Adrenal gland (tissue), 12 donors: ENCODE measurements around the gene PCDHB10. TPM values are rescaled to one million over a fixed set of nuclear protein-coding genes. Genes with fewer than 3 reads are reported as not detected.
A peak's percentile ranks its signal among the peaks of the same experiment; 100 is the strongest.
"Not testable (repeated sequence)": the region's sequence is repeated elsewhere in the genome, so short reads cannot be mapped to it uniquely, and the experiment has no call there.

Experiments used
- DNase-seq, 7 donors: peaks; one replicate each; pipeline ENCODE4 v3.0.0-alpha.2; 2019 to 2020
- H3K27ac ChIP-seq, 5 donors: fragments of 200-600 bp; sonication (generic) in 4 of 5; 1 replicate in 3 of 5; 2 replicates in 2 of 5; pipeline versions ENCODE4 v1.5.1 to v1.8.0; 2016 to 2020; ENCODE audit warnings: mild to moderate bottlenecking in 1 of 5
- H3K27me3 ChIP-seq: fragments of 200-600 bp; 2 replicates; pipeline ENCODE4 v1.8.0; 2021
- H3K36me3 ChIP-seq, 2 donors: fragments of 200-600 bp; replicated peaks in 1 of 2; 1 replicate in 1 of 2; 2 replicates in 1 of 2; pipeline versions ENCODE4 v1.5.1 to v1.8.0; 2018 to 2022
- H3K4me1 ChIP-seq, 2 donors: fragments of 200-600 bp; replicated peaks in 1 of 2; 1 replicate in 1 of 2; 2 replicates in 1 of 2; pipeline versions ENCODE4 v1.5.1 to v1.8.0; 2018 to 2021
- H3K4me3 ChIP-seq, 4 donors: fragments of 200-600 bp; sonication (generic) in 3 of 4; one replicate each; pipeline ENCODE4 v1.5.1; 2016 to 2018
- H3K9me3 ChIP-seq, 3 donors: fragments of 200-600 bp; sonication (generic) in 1 of 3; replicated peaks in 1 of 3; 1 replicate in 2 of 3; 2 replicates in 1 of 3; pipeline versions ENCODE4 v1.5.1 to v1.8.0; 2016 to 2021
- CTCF ChIP-seq, 6 experiments: fragments of 450-650 bp in 4 of 6; fragments of 200-600 bp in 2 of 6; sonication (generic) in 1 of 6; IDR thresholded peaks; 1 replicate in 5 of 6; 2 replicates in 1 of 6; pipeline versions ENCODE4 v1.5.1 to v1.8.0; 2016 to 2021; ENCODE audit warnings: antibody characterized with exemption in 6 of 6, mild to moderate bottlenecking in 2 of 6, moderate library complexity in 1 of 6
- POLR2A ChIP-seq, 2 donors: fragments of 450-650 bp; IDR thresholded peaks; one replicate each; pipeline ENCODE4 v1.6.1; 2017; ENCODE audit warnings: antibody characterized with exemption in 2 of 2, mild to moderate bottlenecking in 2 of 2, moderate library complexity in 1 of 2
- WGBS, 4 donors: extraction: QIAGEN DNeasy Blood & Tissue Kit in 2 of 4; methylation state at CpG; one replicate each; pipeline versions ENCODE4 v1.1.5 to v1.1.7; 2013 to 2017; 5-methylcytosine and 5-hydroxymethylcytosine counted together
- intact Hi-C, 2 donors: fragments of 100-400 bp; cut with DNase I; formaldehyde crosslinking; loops; one replicate each; pipeline versions ENCODE4 v1.14.1 to v1.15.0; 2022 to 2023
- polyA plus RNA-seq, 3 donors: library from polyadenylated mRNA; stranded (reverse); fragments of 200-250 nt in 2 of 3; fragments of 350-450 nt in 1 of 3; fragmentation: Illumina TruSeq in 1 of 3; extraction: RNeasy Lipid Tissue Mini Kit (QIAGEN cat#74804) in 1 of 3; gene quantifications; one replicate each; pipeline ENCODE4 v1.2.3, GENCODE V29; 2013 to 2014
- total RNA-seq, 9 donors: library from RNA; depleted of rRNA in 4 of 9; stranded (reverse); fragments of >200 nt in 4 of 9; fragments of 120-200 nt in 1 of 9; fragmentation: NEBNext Ultra II Directional in 1 of 9; extraction: Animal tissue kit (Norgen Biotek cat#: 25700) in 1 of 9; gene quantifications; one replicate each; pipeline versions ENCODE4 v1.1.0 to v1.2.4, GENCODE V29; 2013 to 2023
- donor health status: healthy with polysubstance abuse.
- donor health status: Bipolar disorder and iron deficiency.
- donor health status: DM: yes; HTN: yes; CAD: no.
- donor health status: DM: no; HTN: no; CAD: no.
- donor health status: DM: no; HTN: no; CAD: no.
- donor health status: DM: yes; HTN: yes; CAD: no.

Gene PCDHB10
- total and polyA plus RNA-seq, 12 donors, result 0.18 to 3.0 (median 0.85) TPM

- Histone ChIP-seq H3K4me3 (no peak overlapping the region), H3K27ac (no peak overlapping the region), H3K9me3 (peaks cover 0 to 12% (median 5%) of the 10 kb centered on the region in 3 donors), H3K4me1 (no peaks in the 10 kb centered on the region), H3K27me3 (peaks cover 9% of the 10 kb centered on the region), H3K36me3 (no peaks in the 10 kb centered on the region)
- WGBS, 4 donors, result 47 to 60% (median 57%) methylated on average over 1 of the region's 1 CpG
- no peak for DNase-seq
- intact Hi-C loops, result no loop called here
- TF ChIP-seq POLR2A (IDR thresholded peaks at IDR 0.05) (no peak), CTCF (IDR thresholded peaks at IDR 0.05) (no peak)
Measured at GRCh38 chr5:141175933-141176332, 16.2 kb upstream of the PCDHB10 start.

DNA sequence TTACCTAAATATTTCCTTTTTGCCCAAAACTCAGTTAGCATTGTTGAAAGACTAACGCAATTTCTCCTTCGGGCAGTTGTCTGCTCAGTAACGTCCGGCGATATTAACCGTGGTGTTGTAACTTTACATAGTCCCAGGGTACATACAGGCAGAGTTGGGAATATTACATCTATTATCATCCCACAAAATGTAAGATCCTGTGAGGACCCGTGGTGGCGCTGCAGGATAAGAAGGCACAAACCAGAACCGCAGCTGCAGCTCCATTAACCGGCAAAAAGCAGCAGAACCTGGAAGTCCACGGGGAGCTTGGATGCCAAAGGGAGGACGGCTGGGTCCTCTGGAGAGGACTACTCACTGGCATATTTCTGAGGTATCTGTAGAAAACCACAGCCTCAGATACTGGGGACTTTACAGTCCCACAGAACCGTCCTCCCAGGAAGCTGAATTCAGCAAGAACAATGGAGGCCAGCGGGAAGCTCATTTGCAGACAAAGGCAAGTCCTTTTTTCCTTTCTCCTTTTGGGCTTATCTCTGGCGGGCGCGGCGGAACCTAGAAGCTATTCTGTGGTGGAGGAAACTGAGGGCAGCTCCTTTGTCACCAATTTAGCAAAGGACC lies 14.5 kb upstream of the PCDHB10 start, which contains the start of gene PCDHB8:
TSS of gene PCDHB8 (plus strand) at position 214 of the 615 bp plus-strand sequence. CDS start at position 459, 245 bp downstream.
- H3K4me1 ChIP-seq, H3K27ac ChIP-seq, H3K4me3 ChIP-seq, intact Hi-C loops, DNase-seq, H3K36me3 ChIP-seq, H3K27me3 ChIP-seq: not testable (repeated sequence)
- peaks cover 0 to 12% (median 5%) of the 10 kb centered on the region in 3 donors for H3K9me3 ChIP-seq
- 22 to 35% (median 27%) methylated on average over 13 to 18 of the region's 18 CpGs for WGBS, 4 donors

GRCh38 chr5:141179371-141179770 lies 12.8 kb upstream of the PCDHB10 start:
- intact Hi-C loops, H3K27me3 ChIP-seq: not testable (repeated sequence)
- peaks cover 0 to 12% (median 5%) of the 10 kb centered on the region in 3 donors for H3K9me3 ChIP-seq

DNA sequence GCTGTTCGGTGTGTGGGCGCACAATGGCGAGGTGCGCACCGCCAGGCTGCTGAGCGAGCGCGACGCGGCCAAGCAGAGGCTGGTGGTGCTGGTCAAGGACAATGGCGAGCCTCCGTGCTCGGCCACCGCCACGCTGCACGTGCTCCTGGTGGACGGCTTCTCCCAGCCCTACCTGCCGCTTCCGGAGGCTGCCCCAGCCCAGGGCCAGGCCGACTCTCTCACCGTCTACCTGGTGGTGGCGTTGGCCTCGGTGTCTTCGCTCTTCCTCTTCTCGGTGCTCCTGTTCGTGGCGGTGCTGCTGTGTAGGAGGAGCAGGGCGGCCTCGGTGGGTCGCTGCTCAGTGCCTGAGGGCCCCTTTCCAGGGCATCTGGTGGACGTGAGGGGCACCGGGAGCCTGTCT lies 12.3 kb upstream of the PCDHB10 start:
- H3K27me3 ChIP-seq, H3K27ac ChIP-seq, intact Hi-C loops, H3K4me3 ChIP-seq, H3K36me3 ChIP-seq, H3K4me1 ChIP-seq, DNase-seq: not testable (repeated sequence)
- WGBS, 4 donors, result 20 to 62% (median 25%) methylated on average over 13 to 32 of the region's 32 CpGs; no CpG with 5 or more reads in 1 of the 4 donors
- H3K9me3 ChIP-seq, result peaks cover 0 to 12% (median 5%) of the 10 kb centered on the region in 3 donors

More at GRCh38 chr5:141179371-141179770, 12.8 kb upstream of the PCDHB10 start:
- DNase-seq, H3K4me3 ChIP-seq, H3K36me3 ChIP-seq, H3K27ac ChIP-seq, H3K4me1 ChIP-seq: not testable (repeated sequence)
- 22 to 59% (median 39%) methylated on average over 16 to 35 of the region's 39 CpGs for WGBS, 4 donors

DNA sequence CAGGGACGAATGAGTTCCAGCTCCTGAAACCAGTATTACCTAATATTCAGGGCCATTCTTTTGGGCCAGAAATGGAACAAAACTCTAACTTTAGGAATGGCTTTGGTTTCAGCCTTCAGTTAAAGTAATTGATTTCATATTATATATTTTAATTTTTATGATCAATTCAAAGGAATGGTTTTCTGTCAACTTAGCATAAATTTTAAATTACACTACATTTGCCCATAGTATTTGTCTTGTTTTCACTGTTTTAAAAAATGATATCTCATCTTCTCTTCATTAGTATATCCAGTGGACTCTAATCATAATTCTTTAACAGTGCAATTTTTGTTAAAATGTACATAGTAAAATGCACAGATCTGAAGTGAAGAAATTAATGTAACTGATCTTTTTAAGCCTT lies 11.8 kb upstream of the PCDHB10 start:
- H3K36me3 ChIP-seq, result no peaks in the 10 kb centered on the region
- TF ChIP-seq CTCF (IDR thresholded peaks at IDR 0.05) (no peak), POLR2A (IDR thresholded peaks at IDR 0.05) (no peak)
- no peak overlapping the region for H3K27ac ChIP-seq
- intact Hi-C loops, result no loop called here
- H3K27me3 ChIP-seq, result peaks cover 5% of the 10 kb centered on the region
- peaks cover 0 to 12% (median under 1%) of the 10 kb centered on the region in 3 donors for H3K9me3 ChIP-seq
- H3K4me3 ChIP-seq, result no peak overlapping the region
- 13 to 43% (median 35%) methylated on average over 1 of the region's 1 CpG for WGBS, 4 donors
- DNase-seq, result no peak
- H3K4me1 ChIP-seq, result no peaks in the 10 kb centered on the region

- intact Hi-C loops, result no loop called here
- Histone ChIP-seq H3K9me3 (no peaks in the 10 kb centered on the region), H3K4me1 (no peaks in the 10 kb centered on the region), H3K27me3 (peaks cover 4% of the 10 kb centered on the region), H3K27ac (no peak within 1 kb of the TSS), H3K36me3 (no peaks in the 10 kb centered on the region), H3K4me3 (no peak within 1 kb of the TSS)
- 7 to 15% (median 10%) methylated on average over 13 of the region's 13 CpGs for WGBS, 4 donors
- TF ChIP-seq POLR2A (IDR thresholded peaks at IDR 0.05) (no peak), CTCF (IDR thresholded peaks at IDR 0.05) (peak in 2 of 6 experiments; percentile 16 to 32)
- DNase-seq, result peak in 3 of 7 donors; percentile 23 to 66 (median 29)
Measured at GRCh38 chr5:141182248-141182647, 9.9 kb upstream of the PCDHB10 start, which contains the start of gene PCDHB16. TSS of gene PCDHB16 (plus strand) at chr5:141182387. CDS start at chr5:141182560, 173 bp downstream.

- H3K4me3 ChIP-seq, H3K36me3 ChIP-seq, DNase-seq, H3K4me1 ChIP-seq, intact Hi-C loops, H3K27ac ChIP-seq, H3K27me3 ChIP-seq, H3K9me3 ChIP-seq: not testable (repeated sequence)
- 27 to 57% (median 42%) methylated on average over 6 to 49 of the region's 69 CpGs for WGBS, 4 donors
Measured at GRCh38 chr5:141184117-141184855, 7.9 kb upstream of the PCDHB10 start.
